Fibroblast of pulmonary artery (primary cell): Measurements from ENCODE around the gene ZNF248.

Experiments
- DNase-seq: peaks from one replicate; pipeline ENCODE4 v3.0.0-alpha.2; 2010; ENCODE audit warnings: low read depth
- H3K4me3 ChIP-seq: replicated peaks from 2 replicates; pipeline ENCODE4 v1.5.1; 2011; ENCODE audit warnings: low read depth, mild to moderate bottlenecking, control low read depth, low read length, moderate library complexity
- CTCF ChIP-seq: IDR thresholded peaks from 2 replicates; pipeline ENCODE4 v1.5.1; 2011; ENCODE audit warnings: mild to moderate bottlenecking, control low read depth, low read length, inconsistent platforms; ENCODE audit errors: missing control alignments

The ZNF248 gene

GRCh38 chr10:37856881-37857286 lies 526 bp downstream of the ZNF248 start:
- DNase-seq = no peak

GRCh38 chr10:37855636-37856035 lies 1.8 kb downstream of the ZNF248 start:
- no peak for DNase-seq
- no peak for TF ChIP-seq CTCF
- peak overlapping the region; percentile 85 for H3K4me3 ChIP-seq

More at GRCh38 chr10:37856881-37857286, 526 bp downstream of the ZNF248 start:
- peak overlapping the region; percentile 85 for H3K4me3 ChIP-seq
- TF ChIP-seq CTCF = no peak

GRCh38 chr10:37854626-37855025 lies 2.8 kb downstream of the ZNF248 start:
- H3K4me3 ChIP-seq = no peak overlapping the region
- no peak for DNase-seq
- TF ChIP-seq CTCF = no peak

DNA sequence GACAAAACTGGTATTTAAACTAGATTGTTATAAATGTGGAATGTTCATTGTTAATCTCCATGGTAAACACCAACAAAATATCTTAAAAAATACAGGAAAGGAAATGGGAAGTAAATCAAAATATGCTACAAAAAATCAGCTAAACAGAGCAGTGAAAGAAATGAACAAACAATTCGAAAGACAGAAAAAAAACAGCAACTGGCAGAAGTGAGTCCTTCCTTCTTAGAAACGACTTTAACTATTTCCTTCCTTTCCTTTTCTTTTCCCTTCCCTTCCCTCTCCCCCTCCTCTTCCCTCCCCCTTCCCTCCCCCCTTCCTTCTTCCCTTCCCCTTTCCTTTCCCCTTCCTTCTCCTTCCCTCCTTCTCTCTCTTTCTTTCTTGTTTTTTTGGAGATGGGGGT lies 12.8 kb downstream of the ZNF248 start:
- no peak overlapping the region for H3K4me3 ChIP-seq
- TF ChIP-seq CTCF = no peak
- DNase-seq = no peak

DNA sequence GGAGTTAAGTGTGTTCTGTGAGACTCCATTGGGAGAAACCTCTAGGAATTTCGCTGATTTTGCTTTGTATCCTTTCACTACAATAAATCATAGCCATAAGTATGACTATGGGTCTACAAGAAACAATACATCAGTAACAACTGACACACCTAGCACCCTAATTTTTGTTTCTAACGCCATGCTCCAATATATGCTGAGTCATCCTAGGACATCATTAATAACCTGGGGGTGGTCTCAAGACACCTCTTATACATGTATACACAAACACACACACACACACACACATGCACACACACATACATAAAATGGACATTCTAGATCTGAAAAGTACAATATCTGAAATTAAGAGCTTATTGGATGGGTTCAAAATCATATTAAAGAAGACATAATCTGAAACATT lies 18.2 kb downstream of the ZNF248 start:
- no peak for DNase-seq
- no peak for TF ChIP-seq CTCF
- no peak overlapping the region for H3K4me3 ChIP-seq

GRCh38 chr10:37831495-37832333 lies 25.7 kb downstream of the ZNF248 start:
- TF ChIP-seq CTCF = no peak
- no peak for DNase-seq

DNA sequence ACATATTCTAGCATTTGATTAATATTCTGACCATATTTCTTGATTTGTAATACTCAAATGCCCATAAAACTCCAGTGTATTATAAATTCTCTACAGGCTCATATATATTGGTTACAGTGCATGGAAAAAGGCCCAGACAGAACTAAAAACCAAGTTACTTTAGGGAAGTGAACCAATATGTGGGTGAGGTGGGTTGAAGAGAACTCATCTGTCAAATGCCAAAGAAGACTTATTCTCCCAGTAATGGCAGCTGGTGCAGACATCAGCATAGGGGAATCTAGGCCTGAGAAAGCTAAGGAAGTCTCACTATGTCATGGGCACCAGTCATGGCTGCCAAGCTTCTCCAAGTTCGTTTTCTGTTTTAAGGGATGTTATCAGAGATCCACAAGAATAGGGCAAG lies 30.6 kb downstream of the ZNF248 start:
- DNase-seq = no peak
- H3K4me3 ChIP-seq = no peak overlapping the region
- no peak for TF ChIP-seq CTCF

More at GRCh38 chr10:37831495-37832333, 25.7 kb downstream of the ZNF248 start:
- H3K4me3 ChIP-seq = no peak overlapping the region
